Upper lobe of left lung (tissue), 6 donors: ENCODE measurements around the gene EVC. TPM values are rescaled to one million over a fixed set of nuclear protein-coding genes. Genes with fewer than 3 reads are reported as not detected.
A peak's percentile ranks its signal among the peaks of the same experiment; 100 is the strongest.

Source experiments
- ATAC-seq, 2 donors: fragments of 200-7000 bp; cut with Tn5 transposase; one replicate each; pipeline ENCODE4 v1.9.1; 2022; ENCODE audit warnings: mild to moderate bottlenecking in 2 of 2, moderate library complexity in 2 of 2; ENCODE audit not compliant: low FRiP score in 2 of 2
- DNase-seq, 2 donors: peaks; one replicate each; pipeline ENCODE4 v3.0.0-alpha.2; 2019 to 2020
- H3K27ac ChIP-seq, 4 donors: fragments of 200-600 bp; sonication (generic); one replicate each; pipeline ENCODE4 v1.5.1; 2016 to 2019
- H3K27me3 ChIP-seq, 4 donors: fragments of 200-600 bp; sonication (generic); one replicate each; pipeline ENCODE4 v1.5.1; 2017 to 2019
- H3K36me3 ChIP-seq, 4 donors: fragments of 200-600 bp; sonication (generic); one replicate each; pipeline ENCODE4 v1.5.1; 2016 to 2019
- H3K4me1 ChIP-seq, 4 donors: fragments of 200-600 bp; sonication (generic); one replicate each; pipeline ENCODE4 v1.5.1; 2018 to 2019
- H3K4me3 ChIP-seq, 4 donors: fragments of 200-600 bp; sonication (generic); one replicate each; pipeline ENCODE4 v1.5.1; 2017 to 2019; ENCODE audit warnings: mild to moderate bottlenecking in 2 of 4, moderate library complexity in 1 of 4
- H3K9me3 ChIP-seq, 4 donors: fragments of 200-600 bp; sonication (generic); one replicate each; pipeline ENCODE4 v1.5.1; 2018 to 2019
- EP300 ChIP-seq, 4 donors: sonication (generic); formaldehyde crosslinking; IDR thresholded peaks; one replicate each; pipeline ENCODE4 v1.5.1; 2017; ENCODE audit warnings: antibody characterized with exemption in 4 of 4, control low read depth in 2 of 4
- POLR2A ChIP-seq, 4 donors: fragments of 450-650 bp; IDR thresholded peaks; one replicate each; pipeline ENCODE4 v1.5.1; 2016 to 2017; ENCODE audit warnings: antibody characterized with exemption in 4 of 4, mild to moderate bottlenecking in 2 of 4
- POLR2AphosphoS5 ChIP-seq, 2 donors: sonication (generic); formaldehyde crosslinking; IDR thresholded peaks; one replicate each; pipeline ENCODE4 v1.5.1; 2017; ENCODE audit warnings: antibody characterized with exemption in 2 of 2
- WGBS, 2 donors: methylation state at CpG; one replicate each; pipeline ENCODE4 v1.1.5; 2017 to 2018; 5-methylcytosine and 5-hydroxymethylcytosine counted together
- total RNA-seq, 6 donors: library from RNA; depleted of rRNA in 4 of 6; stranded (reverse); fragments of >200 nt in 4 of 6; gene quantifications; one replicate each; pipeline versions ENCODE4 v1.1.0 to v1.2.1, GENCODE V29; 2016 to 2021
- TF ChIP-seq, protein P1 (sequence below), 6 experiments: fragments of 450-650 bp in 4 of 6; fragments of 200-600 bp in 2 of 6; sonication (generic) in 2 of 6; IDR thresholded peaks; one replicate each; pipeline ENCODE4 v1.5.1; 2016 to 2019; ENCODE audit warnings: antibody characterized with exemption in 6 of 6
- donor health status: DM: no; HTN: no; CAD: no; lungs with moderate emphysema.
- donor health status: DM: no; HTN: yes; CAD: no; lungs with severe emphysema.

The EVC gene
- total RNA-seq, 6 donors from 2014 or later = 25.6 to 65.1 (median 36.2) TPM

DNA sequence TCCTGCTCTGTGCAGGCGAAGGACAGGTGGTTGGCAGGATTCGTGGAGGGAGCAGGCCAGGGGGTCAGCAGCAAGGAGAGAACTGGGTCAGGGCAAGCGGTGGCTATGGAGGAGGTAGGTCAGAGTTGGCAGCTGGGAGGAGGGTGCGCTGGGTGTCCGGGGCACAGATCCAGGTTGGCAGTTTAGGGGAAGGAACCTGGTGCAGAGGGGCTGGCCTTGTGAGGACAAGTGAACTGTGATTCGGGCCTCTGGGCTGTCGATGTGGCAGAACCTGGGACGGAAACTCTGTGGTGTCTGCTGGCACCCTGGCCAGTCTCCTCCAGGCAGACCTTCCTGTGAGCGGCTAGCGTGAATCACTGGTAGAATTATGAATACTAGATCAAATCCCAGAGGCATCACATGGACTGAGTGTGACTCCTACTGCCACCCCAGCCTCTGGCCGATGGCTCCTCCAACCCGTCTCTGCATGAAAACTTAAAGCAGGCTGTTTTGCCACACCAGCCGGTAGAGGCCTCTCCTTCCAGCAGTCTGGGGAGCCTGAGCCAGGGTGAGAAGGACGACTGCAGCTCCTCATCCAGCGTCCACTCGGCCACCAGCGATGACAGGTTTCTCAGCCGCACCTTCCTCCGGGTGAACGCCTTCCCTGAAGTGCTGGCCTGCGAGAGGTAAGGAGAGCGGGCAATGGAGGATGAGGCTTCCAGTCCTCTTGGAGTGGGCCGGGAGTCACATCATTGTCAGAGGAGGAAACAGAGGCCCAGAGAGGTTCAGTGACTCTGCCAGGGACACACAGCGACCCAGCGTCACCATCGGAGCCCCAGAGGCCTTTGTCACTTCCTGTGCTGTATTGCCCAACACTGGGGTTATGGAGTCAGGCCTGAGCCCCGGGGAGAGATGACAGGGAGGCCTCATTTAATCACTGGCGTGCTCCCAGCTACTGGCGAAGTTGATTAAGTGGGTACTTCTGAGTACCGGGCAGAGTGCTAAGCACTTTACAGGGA, 20.3 kb downstream of the EVC start:
- Histone ChIP-seq H3K36me3 (peaks cover 0 to 35% (median 17%) of the 10 kb centered on the region in 4 donors), H3K4me3 (no peak overlapping the region), H3K27me3 (no peaks in the 10 kb centered on the region), H3K27ac (no peak overlapping the region), H3K9me3 (no peaks in the 10 kb centered on the region), H3K4me1 (no peaks in the 10 kb centered on the region)
- TF ChIP-seq POLR2AphosphoS5 (IDR thresholded peaks at IDR 0.05) (no peak), POLR2A (IDR thresholded peaks at IDR 0.05) (no peak), EP300 (IDR thresholded peaks at IDR 0.05) (no peak)
- TF ChIP-seq, protein P1, sequence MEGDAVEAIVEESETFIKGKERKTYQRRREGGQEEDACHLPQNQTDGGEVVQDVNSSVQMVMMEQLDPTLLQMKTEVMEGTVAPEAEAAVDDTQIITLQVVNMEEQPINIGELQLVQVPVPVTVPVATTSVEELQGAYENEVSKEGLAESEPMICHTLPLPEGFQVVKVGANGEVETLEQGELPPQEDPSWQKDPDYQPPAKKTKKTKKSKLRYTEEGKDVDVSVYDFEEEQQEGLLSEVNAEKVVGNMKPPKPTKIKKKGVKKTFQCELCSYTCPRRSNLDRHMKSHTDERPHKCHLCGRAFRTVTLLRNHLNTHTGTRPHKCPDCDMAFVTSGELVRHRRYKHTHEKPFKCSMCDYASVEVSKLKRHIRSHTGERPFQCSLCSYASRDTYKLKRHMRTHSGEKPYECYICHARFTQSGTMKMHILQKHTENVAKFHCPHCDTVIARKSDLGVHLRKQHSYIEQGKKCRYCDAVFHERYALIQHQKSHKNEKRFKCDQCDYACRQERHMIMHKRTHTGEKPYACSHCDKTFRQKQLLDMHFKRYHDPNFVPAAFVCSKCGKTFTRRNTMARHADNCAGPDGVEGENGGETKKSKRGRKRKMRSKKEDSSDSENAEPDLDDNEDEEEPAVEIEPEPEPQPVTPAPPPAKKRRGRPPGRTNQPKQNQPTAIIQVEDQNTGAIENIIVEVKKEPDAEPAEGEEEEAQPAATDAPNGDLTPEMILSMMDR (IDR thresholded peaks at IDR 0.05) = no peak
- DNase-seq = peak in 1 of 2 donors; percentile 42
- ATAC-seq = no peak
- WGBS, 2 donors = 84 to 87% methylated on average over 17 to 30 of the region's 30 CpGs

DNA sequence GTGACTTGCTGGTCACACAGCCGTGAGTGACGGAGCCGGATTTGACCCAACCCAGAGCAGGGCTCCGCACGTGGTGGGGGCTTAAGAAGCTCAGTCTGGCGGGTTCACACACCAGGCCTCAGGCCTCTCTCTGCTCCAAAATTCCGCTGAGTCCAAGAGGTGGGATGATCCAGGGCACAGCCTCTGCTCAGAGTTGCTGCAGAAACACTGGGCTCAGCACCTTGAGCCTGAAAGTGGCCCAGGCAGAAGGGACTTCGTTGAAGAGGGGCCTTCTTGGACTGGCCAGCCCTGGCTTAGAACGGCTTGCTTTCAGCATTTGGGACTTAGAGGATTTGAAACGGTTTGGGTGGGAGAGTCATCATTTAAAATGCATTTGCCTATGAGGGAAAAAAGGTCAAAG, 21.2 kb downstream of the EVC start:
- H3K9me3 ChIP-seq = no peaks in the 10 kb centered on the region
- 76 to 92% methylated on average over 8 to 10 of the region's 10 CpGs for WGBS, 2 donors
- peaks cover 0 to 35% (median 17%) of the 10 kb centered on the region in 4 donors for H3K36me3 ChIP-seq
- no peak overlapping the region for H3K27ac ChIP-seq
- H3K4me3 ChIP-seq = no peak overlapping the region
- DNase-seq (peak in 1 of 2 donors; percentile 14), ATAC-seq (no peak)
- H3K27me3 ChIP-seq = no peaks in the 10 kb centered on the region
- TF ChIP-seq POLR2AphosphoS5 (IDR thresholded peaks at IDR 0.05) (no peak), POLR2A (IDR thresholded peaks at IDR 0.05) (no peak), EP300 (IDR thresholded peaks at IDR 0.05) (no peak)
- TF ChIP-seq, protein P1 (IDR thresholded peaks at IDR 0.05) = no peak
- H3K4me1 ChIP-seq = no peaks in the 10 kb centered on the region

DNA sequence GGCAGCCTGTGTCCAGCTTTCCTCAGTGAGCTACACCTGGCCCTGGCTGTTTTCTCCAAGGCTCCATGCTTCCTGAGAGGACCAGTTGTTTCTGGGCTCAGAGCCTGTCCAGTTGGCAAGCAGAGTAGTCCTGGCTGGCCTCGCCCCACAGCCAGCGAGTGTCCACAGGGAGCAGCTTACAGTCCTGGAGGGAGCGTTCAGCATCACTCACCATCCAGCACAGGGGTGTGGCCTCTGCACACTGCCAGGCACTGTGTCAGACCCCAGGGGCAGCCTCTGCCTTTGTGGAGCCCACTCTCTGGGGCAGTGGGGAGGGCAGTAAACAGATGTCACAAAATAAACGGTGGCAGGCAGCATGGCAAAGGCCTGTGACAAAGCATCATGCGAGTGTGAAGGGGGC, 23.9 kb downstream of the EVC start:
- peaks cover 0 to 31% (median 17%) of the 10 kb centered on the region in 4 donors for H3K36me3 ChIP-seq
- DNase-seq = no peak

DNA sequence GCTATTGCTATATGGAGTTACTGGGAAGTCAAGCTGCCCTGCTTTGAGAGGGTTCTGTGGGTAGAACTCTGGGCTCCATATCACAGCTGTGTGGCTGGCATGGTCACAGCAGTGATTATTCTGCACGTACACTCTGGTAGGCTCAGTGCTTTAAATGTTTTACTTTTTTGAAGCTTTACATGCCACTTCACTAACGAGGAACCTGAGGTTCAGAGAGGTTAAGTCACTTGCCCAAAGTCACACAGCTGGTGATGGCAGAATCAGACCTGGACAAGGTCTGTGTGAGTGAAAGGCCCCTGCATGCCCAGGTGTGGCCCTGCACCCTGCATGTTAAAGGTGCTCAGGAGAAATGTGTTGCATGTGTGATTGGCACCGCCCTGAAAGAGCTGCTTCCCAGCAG, 24.5 kb downstream of the EVC start:
- WGBS, 2 donors = 81 to 100% methylated on average over 3 of the region's 3 CpGs
- DNase-seq (no peak), ATAC-seq (no peak)
- H3K36me3 ChIP-seq = peaks cover 0 to 25% (median 12%) of the 10 kb centered on the region in 4 donors
- H3K9me3 ChIP-seq = no peaks in the 10 kb centered on the region
- no peaks in the 10 kb centered on the region for H3K27me3 ChIP-seq
- H3K27ac ChIP-seq = no peak overlapping the region
- TF ChIP-seq EP300 (IDR thresholded peaks at IDR 0.05) (no peak), POLR2AphosphoS5 (IDR thresholded peaks at IDR 0.05) (no peak), POLR2A (IDR thresholded peaks at IDR 0.05) (no peak)
- TF ChIP-seq, protein P1 (IDR thresholded peaks at IDR 0.05) = no peak
- no peaks in the 10 kb centered on the region for H3K4me1 ChIP-seq
- no peak overlapping the region for H3K4me3 ChIP-seq

More for the DNA sequence above, 23.9 kb downstream of the EVC start:
- Histone ChIP-seq H3K9me3 (no peaks in the 10 kb centered on the region), H3K4me3 (no peak overlapping the region), H3K4me1 (no peaks in the 10 kb centered on the region), H3K27ac (no peak overlapping the region), H3K27me3 (no peaks in the 10 kb centered on the region)
- ATAC-seq = peak; percentile 20 to 27
- WGBS, 2 donors = 92 to 93% methylated on average over 3 to 5 of the region's 5 CpGs
- TF ChIP-seq EP300 (IDR thresholded peaks at IDR 0.05) = no peak
- TF ChIP-seq, protein P1 (IDR thresholded peaks at IDR 0.05) = no peak
- TF ChIP-seq POLR2AphosphoS5 (IDR thresholded peaks at IDR 0.05) = no peak
- TF ChIP-seq POLR2A (IDR thresholded peaks at IDR 0.05) = no peak
